Body of pancreas (tissue), 4 donors: ENCODE measurements around the gene OR4D1.

Experiments used
- CTCF ChIP-seq, 7 experiments: fragments of 450-650 bp in 4 of 7; fragments of 200-600 bp in 3 of 7; sonication (generic) in 3 of 7; IDR thresholded peaks; one replicate each; pipeline ENCODE4 v1.5.1; 2016 to 2019; ENCODE audit warnings: antibody characterized with exemption in 7 of 7
- POLR2A ChIP-seq, 3 donors: fragments of 450-650 bp; IDR thresholded peaks; one replicate each; pipeline ENCODE4 v1.6.1; 2016; ENCODE audit warnings: antibody characterized with exemption in 3 of 3, mild to moderate bottlenecking in 2 of 3

GRCh38 chr17:58172369-58173071 lies 24.3 kb downstream of the OR4D1 start:
- TF ChIP-seq CTCF (IDR thresholded peaks at IDR 0.05) (peak in 5 of 7 experiments; percentile 8 to 33 (median 26)), POLR2A (IDR thresholded peaks at IDR 0.05) (no peak)
